GM21381 (cell line): ENCODE results near the gene RCAN2.

ENCODE experiments used
- ATAC-seq: cut with Tn5 transposase; IDR thresholded peaks from one replicate; pipeline ENCODE4 v1.9.1; 2021; ENCODE audit warnings: mild to moderate bottlenecking, moderate library complexity; ENCODE audit not compliant: unreplicated experiment

Gene RCAN2

DNA sequence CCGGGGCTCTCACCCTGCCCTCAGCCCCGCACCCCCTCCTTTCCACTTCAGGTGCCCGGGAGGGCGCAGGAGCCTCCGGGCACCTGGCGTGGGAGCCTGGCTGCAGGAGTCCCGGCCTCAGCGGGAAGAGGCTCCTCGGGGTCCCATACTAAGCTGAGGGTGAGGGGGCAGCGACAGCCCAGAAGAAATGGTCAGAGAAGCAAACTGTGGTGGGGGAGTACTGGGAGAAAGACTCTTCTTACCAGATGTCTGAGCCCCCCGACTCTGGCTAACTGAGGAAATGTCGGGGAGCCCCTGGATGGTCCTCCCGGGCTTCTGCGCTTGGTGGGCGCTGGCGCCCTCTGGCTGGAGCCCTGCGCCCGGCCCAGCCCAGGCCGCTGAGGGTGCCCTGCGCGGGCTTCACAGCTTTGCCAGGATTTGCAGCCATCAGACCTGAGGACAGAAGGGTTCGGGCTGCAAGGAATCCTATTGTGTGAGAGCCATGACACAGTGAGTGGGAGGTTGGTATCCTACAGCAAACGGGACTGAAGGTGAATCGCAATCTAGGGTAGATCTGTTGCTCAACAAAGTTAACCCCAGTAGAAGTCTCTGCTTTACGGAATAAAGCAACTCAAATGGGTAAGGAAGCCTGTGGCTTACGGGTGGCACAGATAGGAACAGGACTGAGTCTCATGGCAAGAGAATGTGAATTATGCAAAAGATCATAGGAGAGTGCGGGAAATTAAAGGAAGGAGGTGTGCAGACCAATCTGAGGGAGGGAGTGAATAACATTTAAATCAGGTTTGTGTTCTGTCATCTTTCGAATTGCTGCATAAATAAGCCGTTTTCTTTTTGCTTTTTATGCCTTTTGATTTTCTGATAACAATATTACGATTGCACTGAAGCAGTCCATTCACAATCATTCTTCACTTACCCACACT lies 639 bp upstream of the RCAN2 start:
- ATAC-seq: peak; percentile 44

DNA sequence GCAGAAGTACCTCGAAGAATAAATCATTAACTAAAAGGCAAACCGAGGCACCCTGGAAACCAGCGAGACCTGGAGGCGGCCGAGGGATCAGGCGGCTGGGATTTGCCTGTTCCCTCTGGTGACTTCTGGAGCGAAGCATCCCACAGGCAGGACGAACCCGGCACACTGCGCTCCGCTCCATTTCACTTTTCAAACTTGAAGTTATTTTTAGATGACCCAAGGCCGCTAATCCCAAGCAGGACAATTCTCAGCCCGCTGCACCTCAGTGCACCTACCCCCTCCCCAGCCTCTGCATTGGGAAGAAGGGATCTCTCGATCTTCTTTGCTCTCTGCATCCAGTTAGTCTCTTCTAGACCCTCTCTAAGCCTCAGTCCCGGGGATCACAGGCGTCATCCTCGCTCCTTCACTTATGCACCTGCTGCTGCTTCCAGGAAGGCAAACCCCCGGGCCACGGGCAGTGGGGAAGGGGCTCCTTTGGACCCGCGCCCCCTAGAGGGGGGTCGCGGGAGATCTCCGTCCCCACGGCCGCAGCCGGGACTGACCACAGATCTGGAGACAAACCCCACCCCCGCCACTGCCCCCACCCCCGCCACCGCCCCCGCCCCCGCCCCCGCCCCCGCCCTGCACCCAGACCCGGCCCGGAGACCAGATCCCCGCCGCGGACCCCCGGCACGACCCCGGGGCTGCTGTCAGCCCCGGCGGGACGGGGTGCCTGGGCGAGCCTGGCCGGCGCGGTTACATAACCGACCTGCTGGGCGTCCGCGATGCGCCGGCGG lies 636 bp downstream of the RCAN2 start:
- no peak for ATAC-seq

DNA sequence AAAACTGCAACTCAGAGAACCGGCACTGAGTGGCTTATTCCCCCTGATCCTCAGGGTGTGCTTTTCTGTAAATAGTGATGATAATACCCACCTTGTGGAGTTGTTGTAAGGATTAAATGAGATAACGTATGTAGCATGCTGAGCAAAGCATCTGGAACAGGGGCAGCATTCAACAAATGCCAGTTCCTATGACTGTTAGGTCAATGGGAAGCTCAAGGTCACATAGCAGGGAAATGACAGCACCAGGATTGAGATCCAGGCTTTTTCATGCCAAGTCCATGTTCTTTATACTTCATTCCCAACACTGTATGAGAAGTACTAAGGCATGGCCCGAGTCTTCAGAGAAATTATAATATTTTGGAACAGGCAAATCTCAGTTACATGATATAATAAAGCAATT lies 5.1 kb downstream of the RCAN2 start:
- ATAC-seq: no peak

DNA sequence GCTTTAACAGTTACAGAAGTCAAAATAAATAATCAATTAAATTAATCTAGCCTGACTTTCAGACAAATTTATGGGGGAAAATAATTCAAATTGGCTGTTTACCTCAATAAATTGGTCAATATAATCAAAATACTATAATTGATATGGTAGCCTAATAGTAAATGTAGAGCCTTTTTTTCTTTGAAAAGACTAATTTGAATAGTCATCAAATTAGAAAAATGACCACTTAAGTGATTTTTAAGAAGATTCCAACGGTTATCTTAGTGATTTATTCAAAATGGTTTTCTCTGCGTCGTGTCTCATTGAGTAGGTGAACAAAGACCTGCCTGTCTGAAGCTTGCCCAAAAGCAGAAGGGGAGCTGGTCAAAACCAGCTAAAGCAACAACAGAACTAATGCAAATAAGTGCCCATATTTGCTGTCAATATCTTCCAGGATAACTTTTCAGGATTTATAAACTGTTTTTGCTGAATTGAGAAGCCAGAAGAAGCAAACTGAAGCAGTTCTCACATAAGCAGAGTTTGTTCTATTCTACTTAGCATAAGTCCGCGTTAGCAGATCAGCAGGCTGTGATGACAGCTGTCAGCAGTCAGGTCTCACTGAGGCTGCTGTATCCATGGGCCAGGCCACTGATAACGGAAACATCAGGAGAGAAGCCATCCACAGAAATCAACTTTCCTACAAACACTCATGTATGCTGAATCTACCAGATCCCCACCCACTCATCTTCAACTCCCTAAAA lies 7.0 kb downstream of the RCAN2 start:
- ATAC-seq: no peak

DNA sequence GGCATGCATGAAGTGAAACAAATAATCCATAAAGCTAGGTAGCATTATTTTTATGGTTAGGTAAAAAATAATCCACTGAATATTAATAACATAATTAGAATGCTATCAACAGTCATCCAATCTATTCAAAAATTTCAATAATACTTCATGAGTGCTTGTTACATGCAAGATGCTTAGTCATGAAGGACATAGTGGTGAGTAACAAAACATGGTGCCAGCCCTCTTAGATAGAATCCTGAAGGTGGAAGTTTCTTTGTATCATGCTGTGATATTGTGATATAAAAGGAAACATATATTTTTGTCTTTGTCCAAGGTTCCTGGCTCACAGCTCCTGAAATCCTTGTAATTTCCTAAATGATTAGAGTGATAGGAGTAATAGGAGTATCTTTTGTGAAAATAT lies 14.9 kb downstream of the RCAN2 start:
- ATAC-seq: no peak

DNA sequence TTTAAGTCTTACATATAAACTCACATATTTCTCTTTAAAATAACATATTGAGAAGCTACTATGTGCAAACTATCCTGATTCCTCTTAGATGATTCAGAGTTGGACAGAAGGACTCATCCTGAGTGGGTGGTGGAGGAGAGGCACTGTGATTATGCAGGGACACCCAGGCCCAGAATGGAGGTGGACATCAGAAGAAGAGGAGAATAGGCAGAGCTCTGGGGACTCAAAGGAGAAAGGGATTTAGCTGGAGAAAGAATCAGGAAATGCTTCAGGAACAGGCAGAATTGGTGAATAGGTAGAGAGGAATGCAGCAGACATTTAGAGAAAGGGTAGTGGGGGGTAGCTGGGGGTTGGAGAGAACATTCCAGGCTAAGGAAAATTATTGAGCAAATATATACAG lies 17.4 kb downstream of the RCAN2 start:
- ATAC-seq: no peak

DNA sequence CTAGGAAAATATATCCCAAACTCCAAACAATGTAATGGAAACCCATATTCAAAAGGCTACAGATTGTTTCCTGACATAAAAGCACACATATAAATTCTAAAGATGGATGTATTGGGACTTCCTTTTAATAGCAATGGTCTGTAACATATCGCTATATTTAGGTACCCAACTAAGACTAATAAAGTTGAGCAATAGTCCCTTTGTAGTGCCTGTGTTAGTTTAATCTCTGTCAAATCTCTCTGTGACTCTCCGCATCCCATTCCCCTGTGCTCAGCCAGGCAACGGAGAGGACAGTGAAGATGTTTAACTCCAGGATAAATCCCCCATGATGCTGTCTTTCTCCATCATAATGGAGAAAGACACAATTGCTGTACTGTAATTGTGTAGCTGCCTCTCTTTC lies 19.0 kb downstream of the RCAN2 start:
- no peak for ATAC-seq

DNA sequence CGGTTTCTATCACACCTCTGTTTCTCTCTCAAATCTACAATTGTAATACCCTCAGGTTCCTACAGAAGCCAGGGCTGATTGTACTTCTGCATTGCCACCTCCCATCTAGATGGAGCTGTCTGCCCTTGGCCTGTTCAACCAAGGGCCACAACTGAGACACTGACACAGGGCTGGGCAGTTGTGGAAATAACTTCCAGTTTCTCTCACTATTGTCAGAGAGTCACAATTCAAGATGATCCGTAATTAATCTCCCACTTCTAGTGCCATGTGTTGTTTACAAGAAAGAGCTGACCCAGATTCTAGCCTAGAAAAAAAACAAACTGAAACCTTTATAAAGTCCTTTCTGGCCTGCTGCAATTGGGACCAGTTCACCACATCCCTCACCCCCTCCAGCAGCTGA lies 22.2 kb downstream of the RCAN2 start:
- ATAC-seq: no peak

DNA sequence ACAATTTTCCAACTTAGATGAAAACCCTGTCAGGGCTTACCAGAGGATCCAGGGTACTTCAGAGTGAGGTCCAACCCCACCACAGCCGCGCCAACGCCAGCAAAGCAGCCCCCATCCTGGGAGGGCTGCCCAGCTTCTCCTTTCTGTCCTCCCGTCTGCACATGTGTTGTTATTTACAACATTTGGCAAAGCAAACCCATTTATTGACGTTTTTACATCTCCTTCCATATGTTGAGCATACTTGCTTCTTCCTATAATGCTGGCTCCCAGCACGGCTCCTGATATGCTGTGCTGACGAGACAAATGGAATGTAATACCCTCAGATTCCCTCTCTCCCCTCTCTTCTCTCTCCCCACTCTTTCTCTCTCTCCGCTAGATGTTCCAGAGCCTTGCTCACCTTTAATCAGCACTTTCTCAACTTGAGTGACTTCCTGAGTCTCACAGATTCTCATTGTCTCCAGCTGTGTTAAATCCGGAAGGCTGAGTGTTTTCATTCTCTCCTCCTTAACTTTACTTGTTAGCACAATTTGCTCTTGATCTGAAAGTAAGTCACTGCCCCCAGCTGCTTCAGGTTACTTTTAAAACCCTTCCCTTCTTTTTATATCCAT lies 22.7 kb downstream of the RCAN2 start:
- no peak for ATAC-seq

DNA sequence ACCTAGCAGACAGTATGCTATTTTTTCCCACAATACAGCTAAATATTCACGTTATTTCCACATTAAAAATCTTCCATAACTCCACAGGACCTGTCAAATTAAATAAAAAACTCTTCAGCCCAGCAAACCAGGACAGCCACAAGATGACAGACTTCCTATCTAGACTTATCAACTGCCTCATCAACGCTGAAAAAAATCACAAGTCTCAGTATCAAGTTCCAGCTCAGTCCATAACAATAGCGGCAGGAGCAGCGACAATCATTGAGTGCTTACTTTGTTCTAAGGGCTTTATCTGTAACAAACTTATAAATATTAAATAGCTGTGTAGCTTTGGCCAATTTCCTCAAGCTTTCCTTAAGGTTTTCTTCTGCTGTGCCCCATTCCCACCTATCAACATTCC lies 24.7 kb downstream of the RCAN2 start:
- no peak for ATAC-seq

DNA sequence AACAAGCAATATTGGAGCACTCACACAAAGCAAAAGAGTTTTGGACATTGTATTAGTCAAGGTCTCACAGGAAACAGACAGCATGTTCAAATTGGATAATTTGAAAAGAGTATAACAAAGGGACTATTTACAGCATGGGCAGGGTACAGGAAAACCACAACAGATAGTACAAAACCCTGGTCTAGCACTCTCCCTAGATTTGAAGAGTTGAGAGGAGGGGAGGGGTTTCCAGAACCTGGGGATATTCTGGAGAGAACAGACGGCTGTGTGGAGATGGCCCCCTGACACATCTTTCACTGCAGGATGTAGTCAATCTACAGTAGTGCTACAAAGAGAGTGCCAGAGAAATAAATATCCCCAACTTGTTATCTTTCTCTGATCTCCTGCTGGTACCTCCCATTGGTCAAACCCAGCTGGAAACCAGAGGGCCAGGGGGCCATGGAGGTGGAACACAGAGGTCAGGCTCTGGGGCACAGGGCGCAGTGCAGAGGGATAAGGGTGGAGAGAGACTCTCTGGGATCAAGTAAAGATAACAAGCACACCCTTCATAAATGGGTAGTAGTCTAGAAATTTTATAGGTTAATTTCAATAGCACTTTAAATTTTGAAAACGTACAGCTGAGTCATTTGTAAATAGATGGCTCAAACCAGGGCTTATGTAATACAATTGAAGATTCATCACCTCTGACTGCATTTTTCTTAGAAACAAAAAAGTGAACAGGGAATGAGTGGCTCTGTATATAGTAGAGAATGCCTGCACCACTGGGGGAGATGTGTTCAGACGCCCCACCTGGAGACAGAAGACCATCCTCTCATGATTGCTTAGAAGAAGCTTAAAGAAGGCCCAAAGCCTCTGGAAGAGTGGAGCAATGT lies 25.7 kb downstream of the RCAN2 start:
- ATAC-seq: no peak

DNA sequence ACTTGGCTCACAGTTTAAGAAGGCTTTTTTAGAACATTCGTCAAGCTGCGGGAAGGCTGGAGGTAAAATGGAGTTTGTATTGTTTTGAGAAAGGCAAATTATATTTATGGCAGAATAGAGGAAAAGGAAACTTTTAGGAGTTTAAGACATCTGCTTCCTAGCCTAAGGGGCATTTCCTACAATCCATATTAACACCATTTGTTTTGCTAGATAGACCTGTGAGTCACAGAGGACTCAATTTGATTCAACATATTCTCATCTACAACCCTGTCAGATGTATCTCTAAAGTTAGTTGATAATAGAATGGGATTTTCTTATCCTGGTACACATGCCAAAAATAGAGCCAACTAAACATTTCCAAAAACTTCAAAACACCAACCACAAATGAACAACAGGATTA lies 35.0 kb downstream of the RCAN2 start:
- ATAC-seq: no peak

DNA sequence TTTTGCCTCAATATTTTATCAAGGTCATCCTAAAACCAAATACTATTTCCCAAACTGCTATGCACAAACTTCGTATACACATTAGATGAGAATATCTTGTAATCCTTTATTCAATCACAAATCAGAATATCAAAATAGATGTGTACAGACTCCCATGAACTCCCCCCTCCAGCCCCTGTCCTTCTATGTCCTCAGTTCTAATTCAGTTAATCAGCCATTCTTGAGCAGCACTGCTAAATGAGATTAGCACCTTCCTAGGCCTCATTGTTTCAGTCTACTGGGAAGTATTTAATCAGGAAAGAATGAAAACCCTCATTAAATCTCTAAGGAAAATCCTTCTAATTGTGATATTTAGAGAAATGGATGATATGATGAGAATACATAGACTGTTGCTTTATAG lies 36.6 kb downstream of the RCAN2 start:
- no peak for ATAC-seq

DNA sequence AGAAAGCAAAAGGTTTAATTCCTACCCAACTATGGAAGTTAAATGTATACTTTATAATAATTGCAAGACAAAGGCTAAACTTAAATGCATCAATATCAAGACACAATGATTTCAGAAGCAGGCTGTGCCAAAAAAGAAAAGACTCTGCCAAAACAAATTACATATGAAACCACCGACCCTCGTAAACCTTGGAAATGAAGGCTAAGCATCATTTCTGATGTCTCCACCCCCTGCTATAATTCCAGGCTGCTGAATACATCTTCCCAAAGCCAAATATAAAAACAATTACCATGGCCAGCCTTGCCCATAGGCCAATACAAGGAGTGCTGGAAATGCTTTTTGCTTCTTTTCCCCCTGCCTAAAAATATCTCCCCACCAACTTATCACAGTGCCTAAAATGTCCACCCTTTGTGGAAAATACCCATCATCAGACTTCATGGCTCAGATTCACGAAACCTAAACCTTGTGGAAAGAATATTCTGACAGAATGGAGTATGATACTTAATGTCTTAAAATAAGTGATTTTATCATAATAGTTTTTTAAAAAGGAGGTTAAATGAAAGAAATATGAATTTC lies 37.4 kb downstream of the RCAN2 start:
- no peak for ATAC-seq

DNA sequence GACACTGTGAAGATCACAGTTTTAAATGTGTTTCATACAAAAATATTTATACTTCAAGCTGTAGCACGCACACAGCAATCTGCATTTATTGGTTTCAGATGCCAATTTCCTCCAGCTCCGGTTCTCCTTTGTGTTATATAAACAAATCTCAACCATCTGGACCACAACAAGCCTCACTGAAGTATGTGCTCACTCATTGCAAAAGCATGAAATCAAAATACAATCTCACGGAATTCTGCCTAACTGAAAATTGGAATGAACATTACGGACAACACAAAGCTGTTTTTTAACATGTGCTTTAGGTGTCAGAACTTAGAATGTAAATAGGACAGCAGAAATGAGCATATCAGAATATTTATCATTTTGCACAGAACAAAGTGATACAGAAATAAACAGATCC lies 38.0 kb downstream of the RCAN2 start:
- no peak for ATAC-seq

DNA sequence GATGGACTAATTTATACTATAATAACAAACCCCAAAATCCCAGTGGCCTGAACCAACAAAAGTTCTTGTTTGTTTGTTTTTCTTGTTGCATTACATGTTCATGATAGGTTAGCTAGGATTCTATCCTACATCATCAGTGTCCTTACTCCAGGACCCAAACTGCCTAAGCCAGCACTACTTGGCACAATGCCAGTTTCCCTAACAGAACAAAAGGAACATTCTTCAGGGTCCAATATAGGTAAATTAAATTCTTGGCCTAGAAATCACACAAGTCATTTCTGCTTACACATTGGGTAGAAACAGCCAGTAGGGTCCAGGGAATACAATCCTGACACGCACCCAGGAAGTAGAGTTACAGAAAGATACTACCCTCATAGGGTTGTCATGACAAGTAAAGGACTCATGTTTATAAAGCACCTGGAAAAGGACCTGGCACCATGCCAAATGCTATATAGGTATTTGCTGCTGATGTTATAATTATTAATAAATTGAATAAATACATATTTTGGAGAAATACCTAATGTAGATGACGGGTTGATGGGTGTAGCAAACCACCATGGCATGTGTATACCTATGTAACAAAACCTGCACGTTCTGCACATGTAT lies 38.8 kb downstream of the RCAN2 start:
- no peak for ATAC-seq

DNA sequence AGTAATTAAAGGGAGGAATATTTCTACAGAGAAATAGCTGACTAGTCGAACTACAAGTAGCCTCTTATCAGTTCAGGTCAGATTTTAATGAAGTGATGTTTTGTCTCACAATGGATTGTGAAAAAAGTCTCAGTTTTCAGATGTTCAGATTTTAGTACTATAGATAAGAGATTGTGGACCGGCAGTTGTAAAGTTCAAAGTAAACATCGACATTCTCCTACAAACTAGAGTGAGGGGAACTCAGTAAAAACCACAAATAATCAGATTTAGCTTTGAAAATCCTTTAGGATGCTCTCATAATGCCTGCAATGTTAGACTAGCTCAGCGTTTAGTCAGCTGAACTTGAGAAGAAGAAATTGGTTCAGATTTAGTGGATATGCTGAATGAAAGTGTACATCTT lies 39.9 kb downstream of the RCAN2 start:
- ATAC-seq: no peak

DNA sequence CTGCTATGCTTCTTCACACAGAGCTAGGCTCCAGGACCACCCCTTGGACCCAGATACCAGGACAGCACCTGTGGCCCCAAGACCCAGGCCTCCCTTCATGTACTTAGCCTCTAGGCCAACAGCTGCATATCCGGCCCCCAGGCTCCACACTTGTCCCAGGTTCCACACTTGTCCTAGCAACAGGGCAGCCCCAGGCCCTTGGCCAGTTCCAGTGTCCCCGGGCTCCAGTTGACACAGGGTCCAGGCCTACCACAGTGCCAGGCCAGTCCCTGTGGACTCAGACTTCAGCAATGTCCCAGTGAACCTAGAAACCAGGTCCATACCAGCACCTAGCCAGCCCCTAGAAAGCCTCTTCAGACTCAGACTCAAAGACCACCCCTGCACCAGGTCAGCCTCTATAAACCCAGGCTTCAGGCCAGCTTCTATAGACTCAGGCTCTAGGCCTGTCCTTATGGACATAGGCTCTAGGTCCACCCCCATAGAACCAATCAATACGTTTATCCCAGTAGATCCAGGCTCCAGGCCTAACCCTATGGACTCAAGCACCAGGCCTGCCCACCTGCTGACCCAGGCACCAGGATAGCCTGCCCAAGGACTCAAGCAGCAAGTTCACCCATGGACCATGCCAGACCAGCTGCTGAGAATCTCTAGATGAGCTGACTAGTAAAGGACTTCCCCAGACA lies 46.3 kb downstream of the RCAN2 start:
- no peak for ATAC-seq

DNA sequence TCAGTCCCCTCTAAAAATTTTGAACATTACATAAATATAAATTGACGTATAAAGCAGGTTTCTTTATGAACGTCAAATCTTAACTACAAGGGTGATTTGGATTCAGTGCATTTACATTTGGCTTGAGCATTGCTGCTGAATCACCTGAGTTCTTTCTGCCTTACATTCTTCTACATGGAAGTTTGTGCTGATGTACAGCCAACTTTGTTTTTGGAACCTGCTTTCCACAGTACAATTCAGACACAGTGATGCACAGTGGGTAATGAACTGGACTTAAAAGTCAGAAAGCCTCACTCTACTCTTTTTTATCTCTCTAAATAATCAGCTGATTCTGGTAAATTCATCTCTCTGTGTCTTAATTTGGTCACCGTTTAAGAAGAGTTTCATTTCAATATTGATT lies 47.6 kb downstream of the RCAN2 start:
- no peak for ATAC-seq
